HepG2 (cell line): Measurements from ENCODE around the gene ZSWIM5. TPM values are rescaled to one million over a fixed set of nuclear protein-coding genes. Genes with fewer than 3 reads are reported as not detected.

Experiments used
- CREB1 ChIP-seq, 2 experiments: fragments of 450-650 bp in 1 of 2; IDR thresholded peaks; 2 replicates each; pipeline ENCODE4 v1.6.1; 2016 to 2017; ENCODE audit warnings: control low read depth in 1 of 2, mild to moderate bottlenecking in 1 of 2, missing compliant biosample characterization in 1 of 2, missing genetic modification characterization in 1 of 2
- FOXA3 ChIP-seq: IDR thresholded peaks from 2 replicates; pipeline ENCODE4 v1.6.1; 2016; ENCODE audit warnings: missing genetic modification reagents, missing compliant biosample characterization
- GZF1 ChIP-seq: sonication (generic); formaldehyde crosslinking; IDR thresholded peaks from 2 replicates; pipeline ENCODE4 v1.5.1; 2020; ENCODE audit warnings: mild to moderate bottlenecking, missing genetic modification reagents
- KAT8 ChIP-seq: IDR thresholded peaks from 2 replicates; pipeline ENCODE4 v1.6.1; 2016; ENCODE audit warnings: missing genetic modification reagents, missing compliant biosample characterization
- KLF12 ChIP-seq: sonication (generic); formaldehyde crosslinking; IDR thresholded peaks from 2 replicates; pipeline ENCODE4 v1.4.0; 2020; ENCODE audit warnings: missing genetic modification reagents, borderline replicate concordance
- KMT2B ChIP-seq: IDR thresholded peaks from 2 replicates; pipeline ENCODE4 v1.6.1; 2016; ENCODE audit warnings: missing genetic modification reagents, missing compliant biosample characterization
- MTF2 ChIP-seq: sonication (generic); formaldehyde crosslinking; IDR thresholded peaks from 2 replicates; pipeline ENCODE4 v1.5.0; 2020; ENCODE audit warnings: missing genetic modification reagents, borderline replicate concordance
- SOX13 ChIP-seq, 3 experiments: fragments of 450-650 bp in 1 of 3; sonication (generic) in 1 of 3; formaldehyde crosslinking in 1 of 3; IDR thresholded peaks in 2 of 3; conservative IDR thresholded peaks in 1 of 3; 2 replicates each; pipeline versions ENCODE4 v1.5.0 to v1.6.1; 2016 to 2020; ENCODE audit warnings: antibody characterized with exemption in 1 of 3, mild to moderate bottlenecking in 1 of 3, missing compliant biosample characterization in 1 of 3, missing genetic modification reagents in 1 of 3, moderate library complexity in 1 of 3
- ZNF12 ChIP-seq: sonication (generic); formaldehyde crosslinking; IDR thresholded peaks from 2 replicates; pipeline ENCODE4 v1.5.0; 2020; ENCODE audit warnings: missing genetic modification reagents
- ZNF143 ChIP-seq: sonication (generic); formaldehyde crosslinking; IDR thresholded peaks from 2 replicates; pipeline ENCODE4 v1.4.0; 2020; ENCODE audit warnings: missing genetic modification reagents
- ZNF3 ChIP-seq: IDR thresholded peaks from 2 replicates; pipeline ENCODE4 v1.7.0; 2017; ENCODE audit warnings: inconsistent platforms
- ZNF501 ChIP-seq: sonication (generic); formaldehyde crosslinking; IDR thresholded peaks from 2 replicates; pipeline ENCODE4 v1.5.1; 2020; ENCODE audit warnings: mild to moderate bottlenecking, moderate library complexity, missing genetic modification reagents
- ZNF772 ChIP-seq: sonication (generic); formaldehyde crosslinking; IDR thresholded peaks from 2 replicates; pipeline ENCODE4 v1.5.0; 2020; ENCODE audit warnings: mild to moderate bottlenecking, missing genetic modification reagents
- ZNF841 ChIP-seq: sonication (generic); formaldehyde crosslinking; IDR thresholded peaks from 2 replicates; pipeline ENCODE4 v1.8.1; 2023; ENCODE audit warnings: missing genetic modification reagents, borderline replicate concordance
- ZSCAN31 ChIP-seq: sonication (generic); formaldehyde crosslinking; IDR thresholded peaks from 2 replicates; pipeline ENCODE4 v1.5.0; 2020; ENCODE audit warnings: low read depth, mild to moderate bottlenecking, missing genetic modification reagents
- polyA plus RNA-seq, 8 experiments: library from polyadenylated mRNA; depleted of rRNA in 3 of 8; stranded (reverse) in 7 of 8; unstranded in 1 of 8; fragments of >200 nt; fragmentation: Illumina TruSeq in 4 of 8; extraction: Trizol in 4 of 8; gene quantifications; 2 replicates each; pipeline versions ENCODE4 v1.2.1 to v1.2.3, GENCODE V29; 2011 to 2016; ENCODE audit warnings: low read depth in 4 of 8, missing spikeins in 1 of 8, mixed read lengths in 1 of 8; ENCODE audit not compliant: insufficient read depth in 1 of 8
- total RNA-seq, 5 experiments: library from RNA; depleted of rRNA; stranded (reverse); fragments of >200 nt; fragmentation: Illumina TruSeq; extraction: Trizol; gene quantifications; 2 replicates each; pipeline ENCODE4 v1.2.3, GENCODE V29; 2016; ENCODE audit warnings: low read depth in 1 of 5
- TF ChIP-seq, protein P1 (sequence below), 2 experiments: sonication (generic) in 1 of 2; formaldehyde crosslinking in 1 of 2; IDR thresholded peaks; 2 replicates each; pipeline versions ENCODE4 v1.6.1 to v1.9.0; 2014 to 2022; ENCODE audit warnings: antibody characterized with exemption in 1 of 2, borderline replicate concordance in 1 of 2, inconsistent platforms in 1 of 2, low read depth in 1 of 2, missing genetic modification reagents in 1 of 2
- TF ChIP-seq, protein P2 (sequence below): sonication (generic); formaldehyde crosslinking; IDR thresholded peaks from 2 replicates; pipeline ENCODE4 v1.5.1; 2020; ENCODE audit warnings: missing genetic modification reagents, mild to moderate bottlenecking, borderline replicate concordance
- TF ChIP-seq, protein P3 (sequence below): sonication (generic); IDR thresholded peaks from 2 replicates; pipeline ENCODE4 v1.6.1; 2016; ENCODE audit warnings: low read depth, borderline replicate concordance

ZSWIM5 gene
- total and polyA plus RNA-seq, 2 of the 13 experiments (the other 11 are each of a cell fraction or from before 2014, with no cell fraction given): 11.0 to 20.6 TPM

DNA sequence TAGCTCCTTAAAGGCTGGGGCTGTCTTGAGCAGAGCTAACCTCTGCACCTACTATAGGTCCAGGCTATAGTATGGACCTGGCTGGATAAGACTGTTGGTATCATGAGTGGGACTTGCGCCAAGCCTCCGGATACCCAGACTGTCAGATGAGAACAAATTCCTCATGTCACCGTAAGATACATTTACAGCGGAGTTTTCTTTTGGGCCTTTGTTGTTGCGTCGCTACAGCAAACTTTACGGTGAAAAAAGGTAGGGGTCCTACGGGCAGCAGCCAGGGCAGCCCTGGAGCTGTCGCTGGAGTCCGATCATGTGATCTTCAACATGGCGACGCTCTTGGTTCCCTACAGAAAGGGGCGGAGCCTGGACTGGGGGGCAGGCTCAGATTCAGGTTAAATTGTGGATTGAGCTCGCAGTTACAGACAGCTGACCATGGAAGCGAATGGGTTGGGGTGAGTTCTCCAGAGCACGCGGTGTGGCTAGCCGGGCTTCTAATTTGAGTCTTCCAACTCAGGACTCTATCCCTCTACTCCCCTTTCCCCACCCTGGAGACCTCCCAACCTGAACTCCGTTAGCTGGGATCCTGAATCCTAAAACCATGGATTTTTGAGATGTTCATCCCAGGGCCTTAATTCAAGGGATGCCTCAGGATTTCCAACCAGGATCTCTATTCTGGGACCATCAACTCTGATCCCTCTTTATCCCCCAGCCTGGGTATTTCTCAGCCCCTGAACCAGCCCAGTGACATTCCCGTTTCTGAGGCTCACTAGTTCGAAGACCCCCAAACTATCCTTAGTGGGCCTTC lies 194.4 kb downstream of the ZSWIM5 start, which contains the start of gene UROD (continued):
- TF ChIP-seq CREB1 (IDR thresholded peaks at IDR 0.05) (peak; percentile 45), CREB1 (CRISPR knock-in tag; IDR thresholded peaks at IDR 0.05) (peak; percentile 88), ZNF3 (no peak), ZNF501 (peak; percentile 50; the same call in 1 of the 2 replicates), GZF1 (CRISPR knock-in tag) (peak; percentile 99), ZSCAN31 (CRISPR knock-in tag) (0 out of 2 replicates have a peak, but pooled peaks have one; percentile 64), FOXA3 (CRISPR knock-in tag) (peak; percentile 49; the same call in 1 of the 2 replicates), KMT2B (peak; percentile 81), KLF12 (peak; percentile 93; the same call in 1 of the 2 replicates), ZNF143 (CRISPR knock-in tag) (peak; percentile 66), ZNF12 (0 out of 2 replicates have a peak, but pooled peaks have one; percentile 38), ZNF841 (CRISPR knock-in tag) (no peak), SOX13 (IDR thresholded peaks at IDR 0.05) (no peak), SOX13 (CRISPR knock-in tag; conservative IDR thresholded peaks at IDR 0.05 in 1 of 2, IDR thresholded peaks at IDR 0.05 in 1 of 2) (peak in 1 of 2 experiments; percentile 16; a peak in 1 of 4 replicates), KAT8 (CRISPR knock-in tag) (peak; percentile 100), ZNF772 (CRISPR knock-in tag) (peak; percentile 80; the same call in 1 of the 2 replicates), MTF2 (CRISPR knock-in tag) (peak; percentile 55; the same call in 1 of the 2 replicates)
- TF ChIP-seq, protein P1, sequence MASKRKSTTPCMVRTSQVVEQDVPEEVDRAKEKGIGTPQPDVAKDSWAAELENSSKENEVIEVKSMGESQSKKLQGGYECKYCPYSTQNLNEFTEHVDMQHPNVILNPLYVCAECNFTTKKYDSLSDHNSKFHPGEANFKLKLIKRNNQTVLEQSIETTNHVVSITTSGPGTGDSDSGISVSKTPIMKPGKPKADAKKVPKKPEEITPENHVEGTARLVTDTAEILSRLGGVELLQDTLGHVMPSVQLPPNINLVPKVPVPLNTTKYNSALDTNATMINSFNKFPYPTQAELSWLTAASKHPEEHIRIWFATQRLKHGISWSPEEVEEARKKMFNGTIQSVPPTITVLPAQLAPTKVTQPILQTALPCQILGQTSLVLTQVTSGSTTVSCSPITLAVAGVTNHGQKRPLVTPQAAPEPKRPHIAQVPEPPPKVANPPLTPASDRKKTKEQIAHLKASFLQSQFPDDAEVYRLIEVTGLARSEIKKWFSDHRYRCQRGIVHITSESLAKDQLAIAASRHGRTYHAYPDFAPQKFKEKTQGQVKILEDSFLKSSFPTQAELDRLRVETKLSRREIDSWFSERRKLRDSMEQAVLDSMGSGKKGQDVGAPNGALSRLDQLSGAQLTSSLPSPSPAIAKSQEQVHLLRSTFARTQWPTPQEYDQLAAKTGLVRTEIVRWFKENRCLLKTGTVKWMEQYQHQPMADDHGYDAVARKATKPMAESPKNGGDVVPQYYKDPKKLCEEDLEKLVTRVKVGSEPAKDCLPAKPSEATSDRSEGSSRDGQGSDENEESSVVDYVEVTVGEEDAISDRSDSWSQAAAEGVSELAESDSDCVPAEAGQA (IDR thresholded peaks at IDR 0.05; ENCODE audit: low read depth): peak; percentile 70; the same call in 1 of the 2 replicates
- TF ChIP-seq, protein P1 (CRISPR knock-in tag; IDR thresholded peaks at IDR 0.05; ENCODE audit: borderline replicate concordance): no peak
- TF ChIP-seq, protein P2, sequence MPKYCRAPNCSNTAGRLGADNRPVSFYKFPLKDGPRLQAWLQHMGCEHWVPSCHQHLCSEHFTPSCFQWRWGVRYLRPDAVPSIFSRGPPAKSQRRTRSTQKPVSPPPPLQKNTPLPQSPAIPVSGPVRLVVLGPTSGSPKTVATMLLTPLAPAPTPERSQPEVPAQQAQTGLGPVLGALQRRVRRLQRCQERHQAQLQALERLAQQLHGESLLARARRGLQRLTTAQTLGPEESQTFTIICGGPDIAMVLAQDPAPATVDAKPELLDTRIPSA (CRISPR knock-in tag): no peak; the same call in 1 of the 2 replicates
- TF ChIP-seq, protein P3, sequence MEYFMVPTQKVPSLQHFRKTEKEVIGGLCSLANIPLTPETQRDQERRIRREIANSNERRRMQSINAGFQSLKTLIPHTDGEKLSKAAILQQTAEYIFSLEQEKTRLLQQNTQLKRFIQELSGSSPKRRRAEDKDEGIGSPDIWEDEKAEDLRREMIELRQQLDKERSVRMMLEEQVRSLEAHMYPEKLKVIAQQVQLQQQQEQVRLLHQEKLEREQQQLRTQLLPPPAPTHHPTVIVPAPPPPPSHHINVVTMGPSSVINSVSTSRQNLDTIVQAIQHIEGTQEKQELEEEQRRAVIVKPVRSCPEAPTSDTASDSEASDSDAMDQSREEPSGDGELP: peak; percentile 89
